PC-3 (cell line): ENCODE data around the gene ZFAND6. TPM values are rescaled to one million over a fixed set of nuclear protein-coding genes. Genes with fewer than 3 reads are reported as not detected.

ENCODE experiments used
- ATAC-seq: fragments of 200-7000 bp; cut with Tn5 transposase; 2 replicates; pipeline ENCODE4 v1.9.1; 2020; ENCODE audit warnings: mild to moderate bottlenecking, moderate library complexity
- BruUV-seq: library from RNA; stranded (reverse); fragments of 400-500 nt; replicated peaks from 2 replicates; lab custom pipeline; 2021; lab: Mats Ljungman, UMichigan
- CTCF ChIA-PET: fragments of 300-600 bp; sonication (Branson Sonifier 250); formaldehyde crosslinking; loops from one replicate; lab custom pipeline; 2022; ENCODE audit warnings: antibody characterized with exemption; lab: Charles Lee
- POLR2A ChIA-PET: fragments of 300-600 bp; sonication (Branson Sonifier 250); formaldehyde crosslinking; loops from one replicate; lab custom pipeline; 2022; ENCODE audit warnings: antibody characterized with exemption; ENCODE audit not compliant: unreplicated experiment; lab: Charles Lee
- DNase-seq: peaks from one replicate; pipeline ENCODE4 v3.0.0-alpha.2; 2015
- H2AFZ ChIP-seq: fragments of 300-600 bp; sonication (generic); 2 replicates; pipeline ENCODE4 v1.6.0; 2016; ENCODE audit warnings: antibody characterized with exemption, low read length
- H3F3A ChIP-seq: fragments of 300-600 bp; sonication (generic); one replicate; pipeline ENCODE4 v1.6.0; 2017; ENCODE audit warnings: antibody characterized with exemption, low read length, control low read depth, mild to moderate bottlenecking; ENCODE audit not compliant: unreplicated experiment
- H3K27ac ChIP-seq: fragments of 300-600 bp; sonication (generic); 2 replicates; pipeline ENCODE4 v1.5.1; 2016; ENCODE audit warnings: mild to moderate bottlenecking, low read length
- H3K27me3 ChIP-seq: fragments of 300-600 bp; sonication (generic); 2 replicates; pipeline ENCODE4 v1.6.1; 2016; ENCODE audit warnings: low read length, mixed read lengths
- H3K36me3 ChIP-seq: fragments of 300-600 bp; sonication (generic); 2 replicates; pipeline ENCODE4 v1.6.1; 2016; ENCODE audit warnings: low read depth, mixed run types, low read length, mixed read lengths
- H3K4me1 ChIP-seq: fragments of 300-600 bp; sonication (generic); 2 replicates; pipeline ENCODE4 v1.5.1; 2016; ENCODE audit warnings: low read length; ENCODE audit not compliant: insufficient read depth
- H3K4me2 ChIP-seq: fragments of 300-600 bp; sonication (generic); 2 replicates; pipeline ENCODE4 v1.6.0; 2016; ENCODE audit warnings: low read length
- H3K4me3 ChIP-seq: fragments of 300-600 bp; sonication (generic); 2 replicates; pipeline ENCODE4 v1.5.1; 2016; ENCODE audit warnings: mild to moderate bottlenecking, low read length, mixed read lengths
- H3K79me2 ChIP-seq: fragments of 300-600 bp; sonication (generic); 2 replicates; pipeline ENCODE4 v1.6.1; 2017; ENCODE audit warnings: low read length, mixed read lengths
- H3K9ac ChIP-seq: fragments of 300-600 bp; sonication (generic); 2 replicates; pipeline ENCODE4 v1.6.0; 2016; ENCODE audit warnings: mild to moderate bottlenecking, low read length
- H3K9me2 ChIP-seq: fragments of 300-600 bp; sonication (generic); replicated peaks from 2 replicates; pipeline ENCODE4 v1.6.1; 2016; ENCODE audit warnings: mixed run types, low read length, mixed read lengths
- H3K9me3 ChIP-seq: fragments of 300-600 bp; sonication (generic); 2 replicates; pipeline ENCODE4 v1.6.1; 2016; ENCODE audit warnings: low read length, mixed read lengths
- H4K20me1 ChIP-seq: fragments of 300-600 bp; sonication (generic); 2 replicates; pipeline ENCODE4 v1.6.1; 2016; ENCODE audit warnings: low read length, mixed read lengths
- CTCF ChIP-seq: fragments of 300-600 bp; sonication (generic); conservative IDR thresholded peaks from 2 replicates; pipeline ENCODE4 v1.5.1; 2017; ENCODE audit warnings: antibody characterized with exemption, low read depth, mild to moderate bottlenecking, low read length
- EZH2 ChIP-seq: fragments of 300-600 bp; sonication (generic); IDR thresholded peaks from one replicate; pipeline ENCODE4 v1.6.1; 2017; ENCODE audit warnings: antibody characterized with exemption, mild to moderate bottlenecking, low read length; ENCODE audit not compliant: unreplicated experiment
- EZH2phosphoT487 ChIP-seq: fragments of 300-600 bp; sonication (generic); IDR thresholded peaks from 2 replicates; pipeline ENCODE4 v1.6.1; 2018; ENCODE audit warnings: mild to moderate bottlenecking, antibody characterized with exemption, low read length, borderline replicate concordance
- intact Hi-C: fragments of 100-400 bp; cut with micrococcal nuclease; formaldehyde crosslinking; loops from 2 replicates; pipeline ENCODE4 v1.9.0; 2023
- total RNA-seq: library from RNA; depleted of rRNA; stranded (reverse); fragments of >200 nt; gene quantifications from 2 replicates; pipeline ENCODE4 v1.2.3, GENCODE V29; 2014

Gene ZFAND6
- total RNA-seq, 1 experiment from 2014 or later, result 96.6 TPM

DNA sequence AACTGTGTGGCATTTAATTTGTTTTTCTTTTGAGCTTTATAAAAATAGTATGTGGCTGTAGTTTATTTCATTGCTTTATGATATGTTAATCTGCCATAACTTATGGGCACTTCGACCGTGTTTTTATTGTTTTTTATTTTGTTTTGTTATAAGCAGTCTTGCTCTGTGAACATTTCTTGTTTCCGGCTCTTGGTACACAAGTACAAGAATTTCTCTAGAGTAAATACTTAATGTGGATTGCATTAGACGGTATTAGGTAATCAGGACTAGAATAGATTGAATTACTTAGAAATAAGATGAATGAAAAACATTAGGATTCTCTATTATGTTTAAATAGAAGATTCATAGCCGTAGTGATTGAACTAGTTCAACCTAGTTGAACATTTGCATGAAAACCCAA lies 2.1 kb downstream of the ZFAND6 start:
- no peaks in the 10 kb centered on the region for H3F3A ChIP-seq
- H3K27ac ChIP-seq, result no peak overlapping the region
- DNase-seq (no peak), ATAC-seq (no peak)
- TF ChIP-seq EZH2phosphoT487 (no peak), EZH2 (no peak), CTCF (no peak)
- no peaks in the 10 kb centered on the region for H3K27me3 ChIP-seq
- H3K9me2 ChIP-seq, result no peaks in the 10 kb centered on the region
- BruUV-seq, result no TSS peak
- POLR2A ChIA-PET, result no interaction called here
- CTCF ChIA-PET, result no interaction called here
- peaks cover 12% of the 10 kb centered on the region; the same call in 1 of the 2 replicates for H3K4me1 ChIP-seq
- H3K36me3 ChIP-seq, result no peaks in the 10 kb centered on the region
- intact Hi-C loops, result no loop called here
- no peaks in the 10 kb centered on the region for H3K9me3 ChIP-seq
- H3K4me2 ChIP-seq, result peak overlapping the region; percentile 96
- peak overlapping the region; percentile 84; the same call in 1 of the 2 replicates for H3K9ac ChIP-seq
- H3K79me2 ChIP-seq, result peaks cover 66% of the 10 kb centered on the region
- H4K20me1 ChIP-seq, result peaks cover 23% of the 10 kb centered on the region
- H2AFZ ChIP-seq, result no peak overlapping the region
- H3K4me3 ChIP-seq, result peak overlapping the region; percentile 88

DNA sequence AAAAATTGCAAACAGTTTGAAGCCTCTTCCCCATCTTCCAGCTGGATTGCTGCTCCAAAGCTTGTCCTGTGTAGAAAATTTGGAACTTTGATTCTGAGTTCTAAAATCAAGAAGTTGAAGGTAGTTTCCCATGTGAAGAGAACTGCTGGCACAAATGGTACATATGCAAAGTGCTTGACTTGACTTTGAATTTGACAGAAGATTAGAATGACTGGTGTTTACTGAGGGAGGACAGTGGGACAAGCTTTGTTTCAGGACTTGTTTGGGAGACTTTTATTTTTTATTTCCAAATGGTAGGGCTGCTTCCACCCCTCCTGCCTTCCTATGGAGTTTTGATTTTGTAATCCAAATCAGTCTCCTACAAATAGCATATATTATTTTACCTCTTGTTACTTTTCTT lies 7.4 kb downstream of the ZFAND6 start:
- CTCF ChIA-PET, result no interaction called here
- H3K4me2 ChIP-seq, result no peak overlapping the region
- no TSS peak for BruUV-seq
- ATAC-seq (no peak), DNase-seq (no peak)
- peaks cover 11% of the 10 kb centered on the region; the same call in 1 of the 2 replicates for H4K20me1 ChIP-seq
- no peak overlapping the region for H2AFZ ChIP-seq
- peaks cover 21% of the 10 kb centered on the region for H3K4me1 ChIP-seq
- peaks cover 98% of the 10 kb centered on the region for H3K79me2 ChIP-seq
- H3K9me3 ChIP-seq, result no peaks in the 10 kb centered on the region
- intact Hi-C loops, result no loop called here
- no peak for TF ChIP-seq CTCF
- TF ChIP-seq EZH2phosphoT487, result no peak
- no peak for TF ChIP-seq EZH2
- H3K9me2 ChIP-seq, result no peaks in the 10 kb centered on the region
- H3K36me3 ChIP-seq, result no peaks in the 10 kb centered on the region
- no peak overlapping the region for H3K27ac ChIP-seq
- H3F3A ChIP-seq, result no peaks in the 10 kb centered on the region
- no peak overlapping the region for H3K4me3 ChIP-seq
- POLR2A ChIA-PET, result no interaction called here
- H3K9ac ChIP-seq, result no peak overlapping the region
- no peaks in the 10 kb centered on the region for H3K27me3 ChIP-seq

GRCh38 chr15:80068578-80068977 lies 9.1 kb downstream of the ZFAND6 start:
- TF ChIP-seq EZH2, result no peak
- TF ChIP-seq CTCF, result no peak
- no peak for TF ChIP-seq EZH2phosphoT487
- BruUV-seq, result no TSS peak
- DNase-seq (no peak), ATAC-seq (no peak)
- no peak overlapping the region for H3K27ac ChIP-seq
- peaks cover 96% of the 10 kb centered on the region for H3K79me2 ChIP-seq
- H3K4me3 ChIP-seq, result no peak overlapping the region
- H2AFZ ChIP-seq, result no peak overlapping the region
- H3K9me3 ChIP-seq, result no peaks in the 10 kb centered on the region
- H3K36me3 ChIP-seq, result no peaks in the 10 kb centered on the region
- intact Hi-C loops, result no loop called here
- CTCF ChIA-PET, result no interaction called here
- no peaks in the 10 kb centered on the region for H4K20me1 ChIP-seq
- H3K4me2 ChIP-seq, result no peak overlapping the region
- H3K9me2 ChIP-seq, result no peaks in the 10 kb centered on the region
- peaks cover 26% of the 10 kb centered on the region for H3K4me1 ChIP-seq
- no peaks in the 10 kb centered on the region for H3K27me3 ChIP-seq
- H3F3A ChIP-seq, result no peaks in the 10 kb centered on the region
- POLR2A ChIA-PET, result no interaction called here
- H3K9ac ChIP-seq, result no peak overlapping the region
